ENCODE results near the gene RUNX1. TPM values are rescaled to one million over a fixed set of nuclear protein-coding genes. Genes with fewer than 3 reads are reported as not detected.
A peak's percentile ranks its signal among the peaks of the same experiment; 100 is the strongest.

The RUNX1 gene
- total RNA-seq, 1 donor from 2014 or later, result 62.1 TPM

DNA sequence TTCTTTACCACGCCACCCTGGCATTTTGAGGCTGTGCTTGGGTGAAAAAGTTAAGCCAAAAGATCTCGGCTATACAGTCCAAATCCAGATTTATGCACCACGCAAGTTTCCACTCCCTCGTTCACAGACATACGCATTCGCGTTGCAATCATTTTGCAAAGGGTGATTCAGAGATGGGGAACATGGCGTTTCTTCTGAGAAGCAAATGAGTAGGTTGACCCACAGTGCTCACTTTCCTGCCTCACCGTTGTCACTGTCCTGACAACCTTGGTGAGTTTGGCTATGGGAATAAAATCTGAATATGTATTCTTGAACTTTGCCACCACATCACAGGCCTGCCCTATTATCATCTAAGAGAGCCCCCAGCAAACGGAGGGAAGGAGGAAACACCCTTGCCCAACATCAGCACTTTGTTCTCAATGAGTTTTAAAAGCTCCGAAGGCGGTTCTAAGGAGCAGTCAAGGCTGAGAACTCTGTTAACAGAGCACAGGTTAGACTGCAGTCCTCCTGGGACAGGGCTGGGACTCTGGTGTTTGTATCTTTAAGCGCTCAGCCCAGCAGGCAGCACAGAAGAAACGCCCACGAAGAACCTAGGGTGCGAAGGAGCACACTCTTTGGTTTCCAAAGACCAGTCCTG lies 86.4 kb downstream of the RUNX1 start:
- Histone ChIP-seq H3K27me3 (no peaks in the 10 kb centered on the region), H3K36me3 (no peaks in the 10 kb centered on the region), H3K4me3 (no peak overlapping the region), H3K4me1 (no peaks in the 10 kb centered on the region), H3K27ac (peak overlapping the region; percentile 3), H3K9me3 (no peaks in the 10 kb centered on the region)
- TF ChIP-seq, protein P1, sequence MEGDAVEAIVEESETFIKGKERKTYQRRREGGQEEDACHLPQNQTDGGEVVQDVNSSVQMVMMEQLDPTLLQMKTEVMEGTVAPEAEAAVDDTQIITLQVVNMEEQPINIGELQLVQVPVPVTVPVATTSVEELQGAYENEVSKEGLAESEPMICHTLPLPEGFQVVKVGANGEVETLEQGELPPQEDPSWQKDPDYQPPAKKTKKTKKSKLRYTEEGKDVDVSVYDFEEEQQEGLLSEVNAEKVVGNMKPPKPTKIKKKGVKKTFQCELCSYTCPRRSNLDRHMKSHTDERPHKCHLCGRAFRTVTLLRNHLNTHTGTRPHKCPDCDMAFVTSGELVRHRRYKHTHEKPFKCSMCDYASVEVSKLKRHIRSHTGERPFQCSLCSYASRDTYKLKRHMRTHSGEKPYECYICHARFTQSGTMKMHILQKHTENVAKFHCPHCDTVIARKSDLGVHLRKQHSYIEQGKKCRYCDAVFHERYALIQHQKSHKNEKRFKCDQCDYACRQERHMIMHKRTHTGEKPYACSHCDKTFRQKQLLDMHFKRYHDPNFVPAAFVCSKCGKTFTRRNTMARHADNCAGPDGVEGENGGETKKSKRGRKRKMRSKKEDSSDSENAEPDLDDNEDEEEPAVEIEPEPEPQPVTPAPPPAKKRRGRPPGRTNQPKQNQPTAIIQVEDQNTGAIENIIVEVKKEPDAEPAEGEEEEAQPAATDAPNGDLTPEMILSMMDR (IDR thresholded peaks at IDR 0.05), result no peak
- TF ChIP-seq POLR2AphosphoS5 (IDR thresholded peaks at IDR 0.05; ENCODE audit: insufficient read depth in 1 of 2, low read depth in 1 of 2), result no peak
- TF ChIP-seq POLR2A (IDR thresholded peaks at IDR 0.05), result no peak
- no peak for DNase-seq (ENCODE audit: extremely low spot score in 2 of 2)
- intact Hi-C loops (cut with DNase I), result no loop called here

DNA sequence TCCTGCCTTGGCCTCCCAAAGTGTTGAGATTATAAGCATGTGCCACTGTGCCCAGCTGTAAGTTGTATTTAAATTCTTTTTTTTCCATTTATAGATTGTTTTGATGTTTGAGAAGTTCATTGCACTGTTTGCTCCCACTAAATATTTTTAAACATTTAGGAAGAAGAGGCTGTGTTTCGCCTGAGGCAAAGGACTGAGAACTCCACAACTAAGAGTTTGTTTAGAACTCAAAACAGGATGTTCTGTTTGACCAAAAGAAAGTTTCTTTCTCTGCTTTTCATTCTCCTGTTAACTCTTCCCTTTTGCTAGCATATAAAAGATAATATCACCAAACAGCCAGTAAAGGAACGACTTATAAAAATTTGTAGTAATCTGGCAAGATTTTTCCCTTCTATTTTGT lies 87.0 kb downstream of the RUNX1 start:
- Histone ChIP-seq H3K27me3 (no peaks in the 10 kb centered on the region), H3K27ac (peak overlapping the region; percentile 3), H3K4me3 (no peak overlapping the region), H3K4me1 (no peaks in the 10 kb centered on the region), H3K36me3 (no peaks in the 10 kb centered on the region), H3K9me3 (no peaks in the 10 kb centered on the region)
- intact Hi-C loops (cut with DNase I), result no loop called here
- DNase-seq (ENCODE audit: extremely low spot score in 2 of 2), result no peak
- TF ChIP-seq POLR2AphosphoS5 (IDR thresholded peaks at IDR 0.05; ENCODE audit: insufficient read depth in 1 of 2, low read depth in 1 of 2), result no peak
- TF ChIP-seq POLR2A (IDR thresholded peaks at IDR 0.05), result no peak
- TF ChIP-seq, protein P1 (IDR thresholded peaks at IDR 0.05), result no peak

DNA sequence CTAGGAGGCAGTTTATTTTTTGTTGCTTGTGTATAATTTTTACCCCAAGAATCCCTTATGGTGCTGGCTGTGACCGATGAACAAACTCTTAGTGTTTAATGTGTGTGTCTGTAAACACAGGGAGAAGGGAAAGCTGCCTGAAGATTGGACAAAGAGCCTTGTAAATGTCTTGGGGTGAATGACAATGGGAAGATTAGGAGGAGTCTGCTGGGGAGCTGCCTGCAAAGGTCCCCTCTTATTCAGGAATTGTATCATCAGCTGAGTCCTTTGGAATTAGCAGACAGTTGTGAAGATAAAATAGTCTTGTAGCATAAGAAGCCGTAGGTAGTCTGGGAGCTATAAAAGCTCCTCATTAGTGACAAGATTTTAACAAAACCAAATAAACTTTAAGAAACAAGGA lies 88.4 kb downstream of the RUNX1 start:
- H3K4me3 ChIP-seq, result no peak overlapping the region
- TF ChIP-seq POLR2AphosphoS5 (IDR thresholded peaks at IDR 0.05; ENCODE audit: insufficient read depth in 1 of 2, low read depth in 1 of 2) (no peak), POLR2A (IDR thresholded peaks at IDR 0.05) (no peak)
- TF ChIP-seq, protein P1 (IDR thresholded peaks at IDR 0.05), result no peak
- no peaks in the 10 kb centered on the region for H3K9me3 ChIP-seq
- no peaks in the 10 kb centered on the region for H3K4me1 ChIP-seq
- H3K36me3 ChIP-seq, result no peaks in the 10 kb centered on the region
- intact Hi-C loops (cut with DNase I), result no loop called here
- H3K27ac ChIP-seq, result no peak overlapping the region
- no peaks in the 10 kb centered on the region for H3K27me3 ChIP-seq
- DNase-seq (ENCODE audit: extremely low spot score in 2 of 2), result no peak

DNA sequence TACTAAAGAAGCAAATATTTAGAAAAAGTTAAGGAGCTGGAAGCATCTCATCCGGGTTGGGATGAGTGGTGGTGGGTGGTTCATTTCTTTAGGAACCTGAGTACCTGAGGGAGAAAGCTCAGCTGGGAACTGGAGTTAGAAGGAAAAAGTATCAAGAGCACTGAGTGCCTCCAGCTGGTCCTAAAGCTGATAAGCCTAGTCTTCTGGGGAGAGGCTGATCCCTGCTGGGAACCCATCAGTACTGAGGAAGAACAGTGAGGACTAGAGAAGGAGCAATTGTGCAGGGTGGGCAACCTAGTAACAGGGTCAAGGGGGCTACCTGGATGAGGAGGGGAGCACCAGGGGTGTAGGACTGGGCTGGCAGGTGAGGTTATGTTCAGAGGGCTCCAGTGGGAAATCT lies 89.5 kb downstream of the RUNX1 start:
- TF ChIP-seq, protein P1 (IDR thresholded peaks at IDR 0.05), result no peak
- TF ChIP-seq POLR2AphosphoS5 (IDR thresholded peaks at IDR 0.05; ENCODE audit: insufficient read depth in 1 of 2, low read depth in 1 of 2) (no peak), POLR2A (IDR thresholded peaks at IDR 0.05) (no peak)
- H3K9me3 ChIP-seq, result no peaks in the 10 kb centered on the region
- no peak overlapping the region for H3K4me3 ChIP-seq

DNA sequence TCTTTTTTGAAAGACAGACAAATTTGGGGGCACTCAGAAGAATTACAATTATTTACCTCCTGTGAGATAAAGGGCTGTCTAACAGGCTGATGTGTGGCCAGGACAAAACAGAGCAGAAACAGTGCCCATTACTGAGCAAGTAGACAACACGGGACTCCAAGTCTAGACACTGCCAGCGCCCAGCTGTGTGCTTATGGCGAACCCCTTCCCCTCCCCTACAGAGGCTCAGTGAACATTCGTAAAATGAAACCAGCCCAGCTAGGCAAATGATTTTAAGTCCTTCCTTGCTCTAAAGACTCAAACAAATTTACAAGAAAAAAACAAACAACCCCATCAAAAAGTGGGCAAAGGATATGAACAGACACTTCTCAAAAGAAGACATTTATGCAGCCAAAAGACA lies 91.1 kb downstream of the RUNX1 start:
- H3K9me3 ChIP-seq, result no peaks in the 10 kb centered on the region
- intact Hi-C loops (cut with DNase I), result no loop called here
- H3K4me3 ChIP-seq, result no peak overlapping the region
- no peaks in the 10 kb centered on the region for H3K4me1 ChIP-seq
- H3K27ac ChIP-seq, result no peak overlapping the region
- no peaks in the 10 kb centered on the region for H3K36me3 ChIP-seq
- no peak for DNase-seq (ENCODE audit: extremely low spot score in 2 of 2)
- no peak for TF ChIP-seq POLR2AphosphoS5 (IDR thresholded peaks at IDR 0.05; ENCODE audit: insufficient read depth in 1 of 2, low read depth in 1 of 2)
- TF ChIP-seq, protein P1 (IDR thresholded peaks at IDR 0.05), result no peak
- TF ChIP-seq POLR2A (IDR thresholded peaks at IDR 0.05), result no peak
- H3K27me3 ChIP-seq, result no peaks in the 10 kb centered on the region

More for the DNA sequence above, 89.5 kb downstream of the RUNX1 start:
- Histone ChIP-seq H3K27me3 (no peaks in the 10 kb centered on the region), H3K36me3 (no peaks in the 10 kb centered on the region), H3K27ac (no peak overlapping the region), H3K4me1 (no peaks in the 10 kb centered on the region)
- DNase-seq (ENCODE audit: extremely low spot score in 2 of 2), result no peak
- intact Hi-C loops (cut with DNase I), result no loop called here

All from vagina (tissue), 2 donors.